WTC11 (cell line): ENCODE data around the gene AK2. TPM values are rescaled to one million over a fixed set of nuclear protein-coding genes. Genes with fewer than 3 reads are reported as not detected.

ENCODE experiments used
- ATAC-seq: fragments of 200-7000 bp; cut with Tn5 transposase; 2 replicates; pipeline ENCODE4 v1.10.0; 2021; ENCODE audit warnings: mild to moderate bottlenecking, moderate library complexity
- CTCF ChIA-PET: fragments of 300-600 bp; sonication (Branson Sonifier 250); formaldehyde crosslinking; loops from one replicate; lab custom pipeline; 2021; ENCODE audit warnings: antibody characterized with exemption; lab: Charles Lee
- POLR2A ChIA-PET: fragments of 350-600 bp; sonication (Branson Sonifier 250); formaldehyde crosslinking; loops from one replicate; lab custom pipeline; 2021; ENCODE audit warnings: antibody characterized with exemption; lab: Charles Lee
- DNase-seq: peaks from one replicate; pipeline ENCODE4 v3.0.0; 2021; ENCODE audit warnings: low spot score
- H3K27ac Mint-ChIP-seq: 2 replicates; pipeline ENCODE4 v1.8.0; 2021; ENCODE audit warnings: mixed read lengths
- H3K27me3 Mint-ChIP-seq: 2 replicates; pipeline ENCODE4 v1.8.0; 2021; ENCODE audit warnings: low read depth, mild to moderate bottlenecking, moderate library complexity, mixed read lengths
- H3K36me3 Mint-ChIP-seq: 2 replicates; pipeline ENCODE4 v1.8.0; 2021; ENCODE audit warnings: mixed read lengths
- H3K4me1 Mint-ChIP-seq: 2 replicates; pipeline ENCODE4 v1.8.0; 2022; ENCODE audit warnings: mixed read lengths
- H3K4me3 Mint-ChIP-seq: 2 replicates; pipeline ENCODE4 v1.8.0; 2021; ENCODE audit warnings: mild to moderate bottlenecking, moderate library complexity, mixed read lengths
- H3K9me3 Mint-ChIP-seq: 2 replicates; pipeline ENCODE4 v1.8.0; 2021; ENCODE audit warnings: mixed read lengths
- ESRRA ChIP-seq: sonication (generic); formaldehyde crosslinking; IDR thresholded peaks from 2 replicates; pipeline ENCODE4 v1.8.1; 2022; ENCODE audit warnings: mild to moderate bottlenecking, missing genetic modification reagents, borderline replicate concordance
- FOXJ3 ChIP-seq: sonication (generic); formaldehyde crosslinking; IDR thresholded peaks from 2 replicates; pipeline ENCODE4 v1.9.0; 2021; ENCODE audit warnings: missing genetic modification reagents, mild to moderate bottlenecking, borderline replicate concordance
- FOXK1 ChIP-seq: sonication (generic); formaldehyde crosslinking; IDR thresholded peaks from 2 replicates; pipeline ENCODE4 v1.8.0; 2022; ENCODE audit warnings: mild to moderate bottlenecking, moderate library complexity, missing genetic modification reagents
- GTF2I ChIP-seq: fragments of 250-450 bp; sonication (Bioruptor Pico); conservative IDR thresholded peaks from 2 replicates; pipeline ENCODE4 v1.4.0; 2021; ENCODE audit warnings: mild to moderate bottlenecking
- MYBL2 ChIP-seq: sonication (generic); formaldehyde crosslinking; IDR thresholded peaks from 2 replicates; pipeline ENCODE4 v1.8.1; 2023; ENCODE audit warnings: mild to moderate bottlenecking, moderate library complexity, missing genetic modification reagents
- NR1H2 ChIP-seq: sonication (generic); formaldehyde crosslinking; IDR thresholded peaks from 2 replicates; pipeline ENCODE4 v1.9.0; 2021; ENCODE audit warnings: mild to moderate bottlenecking, moderate library complexity, missing genetic modification reagents
- RORB ChIP-seq: fragments of 250-450 bp; sonication (Bioruptor Pico); IDR thresholded peaks from 2 replicates; pipeline ENCODE4 v1.9.0; 2021; ENCODE audit warnings: mild to moderate bottlenecking
- SMAD3 ChIP-seq: sonication (generic); formaldehyde crosslinking; IDR thresholded peaks from 2 replicates; pipeline ENCODE4 v1.8.0; 2022; ENCODE audit warnings: missing genetic modification reagents, mild to moderate bottlenecking, borderline replicate concordance
- SOX15 ChIP-seq: fragments of 250-450 bp; sonication (Bioruptor Pico); IDR thresholded peaks from 2 replicates; pipeline ENCODE4 v1.9.0; 2021; ENCODE audit warnings: mild to moderate bottlenecking
- SP1 ChIP-seq: sonication (generic); formaldehyde crosslinking; conservative IDR thresholded peaks from 2 replicates; pipeline ENCODE4 v1.8.1; 2022; ENCODE audit warnings: missing genetic modification reagents
- TEAD4 ChIP-seq: sonication (generic); formaldehyde crosslinking; IDR thresholded peaks from 2 replicates; pipeline ENCODE4 v1.8.0; 2022; ENCODE audit warnings: mild to moderate bottlenecking, missing genetic modification reagents
- ZBTB21 ChIP-seq: sonication (generic); formaldehyde crosslinking; IDR thresholded peaks from 2 replicates; pipeline ENCODE4 v1.8.1; 2023; ENCODE audit warnings: mild to moderate bottlenecking, missing genetic modification reagents, borderline replicate concordance
- ZNF396 ChIP-seq: fragments of 250-450 bp; sonication (Bioruptor Pico); IDR thresholded peaks from 2 replicates; pipeline ENCODE4 v1.8.0; 2021; ENCODE audit warnings: mild to moderate bottlenecking, moderate library complexity, borderline replicate concordance
- ZNF423 ChIP-seq: fragments of 250-450 bp; sonication (Bioruptor Pico); IDR thresholded peaks from 2 replicates; pipeline ENCODE4 v2.1.2; 2022; ENCODE audit warnings: mild to moderate bottlenecking, moderate library complexity
- total RNA-seq: library from RNA; stranded (reverse); gene quantifications from 3 replicates; pipeline ENCODE4 v1.2.3, GENCODE V29; 2021
- TF ChIP-seq, protein P1 (sequence below): sonication (generic); formaldehyde crosslinking; IDR thresholded peaks from 2 replicates; pipeline ENCODE4 v1.8.1; 2023; ENCODE audit warnings: mild to moderate bottlenecking, missing genetic modification reagents
- TF ChIP-seq, protein P2 (sequence below): sonication (generic); formaldehyde crosslinking; IDR thresholded peaks from 2 replicates; pipeline ENCODE4 v1.8.1; 2022; ENCODE audit warnings: mild to moderate bottlenecking, missing genetic modification reagents, moderate library complexity, borderline replicate concordance
- TF ChIP-seq, protein P3 (sequence below): sonication (generic); formaldehyde crosslinking; IDR thresholded peaks from 2 replicates; pipeline ENCODE4 v1.8.1; 2022; ENCODE audit warnings: low read depth, missing genetic modification reagents, borderline replicate concordance
- TF ChIP-seq, protein P4 (sequence below): fragments of 250-450 bp; sonication (Bioruptor Pico); IDR thresholded peaks from 2 replicates; pipeline ENCODE4 v2.1.2; 2022; ENCODE audit warnings: mild to moderate bottlenecking, moderate library complexity
- TF ChIP-seq, protein P5 (sequence below): sonication (generic); formaldehyde crosslinking; IDR thresholded peaks from 2 replicates; pipeline ENCODE4 v1.8.1; 2023; ENCODE audit warnings: mild to moderate bottlenecking, missing genetic modification reagents, moderate library complexity
- TF ChIP-seq, protein P6 (sequence below): sonication (generic); formaldehyde crosslinking; IDR thresholded peaks from 2 replicates; pipeline ENCODE4 v1.8.0; 2023; ENCODE audit warnings: missing genetic modification reagents
- TF ChIP-seq, protein P7 (sequence below): sonication (generic); formaldehyde crosslinking; IDR thresholded peaks from 2 replicates; pipeline ENCODE4 v1.8.1; 2023; ENCODE audit warnings: mild to moderate bottlenecking, missing genetic modification reagents, moderate library complexity
- TF ChIP-seq, protein P8 (sequence below): sonication (generic); formaldehyde crosslinking; conservative IDR thresholded peaks from 2 replicates; pipeline ENCODE4 v1.8.1; 2022; ENCODE audit warnings: mild to moderate bottlenecking, missing genetic modification reagents
- TF ChIP-seq, protein P9 (sequence below): sonication (generic); formaldehyde crosslinking; IDR thresholded peaks from 2 replicates; pipeline ENCODE4 v1.8.0; 2022; ENCODE audit warnings: mild to moderate bottlenecking, missing genetic modification reagents

Gene AK2
- total RNA-seq, 1 experiment from 2014 or later: 124 TPM

DNA sequence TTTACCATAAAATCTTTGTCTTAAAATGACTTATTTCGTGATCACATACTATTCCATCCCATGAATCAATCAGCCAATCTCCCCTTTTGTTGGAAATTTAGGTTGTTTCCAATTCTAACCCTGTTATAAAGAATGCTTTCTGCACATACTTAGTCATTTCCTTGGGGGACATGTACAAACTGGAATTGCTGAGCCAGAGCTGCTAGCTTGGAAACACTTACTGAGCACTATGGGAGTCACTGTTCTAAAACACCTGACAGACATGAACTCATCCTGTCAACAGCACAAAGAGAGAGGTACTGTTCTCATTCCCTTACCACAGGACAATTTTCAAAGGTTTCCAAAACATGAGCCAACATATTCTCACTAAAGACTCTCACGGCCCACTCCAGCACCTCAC lies 32.1 kb downstream of the AK2 start:
- CTCF ChIA-PET: no interaction called here
- DNase-seq: no peak
- no peak overlapping the region for H3K27ac Mint-ChIP-seq
- H3K9me3 Mint-ChIP-seq: no peaks in the 10 kb centered on the region
- H3K27me3 Mint-ChIP-seq: no peaks in the 10 kb centered on the region
- peaks cover 30% of the 10 kb centered on the region for H3K4me1 Mint-ChIP-seq
- no peak for ATAC-seq
- POLR2A ChIA-PET: no interaction called here
- peaks cover 13% of the 10 kb centered on the region for H3K36me3 Mint-ChIP-seq
- TF ChIP-seq, protein P1, sequence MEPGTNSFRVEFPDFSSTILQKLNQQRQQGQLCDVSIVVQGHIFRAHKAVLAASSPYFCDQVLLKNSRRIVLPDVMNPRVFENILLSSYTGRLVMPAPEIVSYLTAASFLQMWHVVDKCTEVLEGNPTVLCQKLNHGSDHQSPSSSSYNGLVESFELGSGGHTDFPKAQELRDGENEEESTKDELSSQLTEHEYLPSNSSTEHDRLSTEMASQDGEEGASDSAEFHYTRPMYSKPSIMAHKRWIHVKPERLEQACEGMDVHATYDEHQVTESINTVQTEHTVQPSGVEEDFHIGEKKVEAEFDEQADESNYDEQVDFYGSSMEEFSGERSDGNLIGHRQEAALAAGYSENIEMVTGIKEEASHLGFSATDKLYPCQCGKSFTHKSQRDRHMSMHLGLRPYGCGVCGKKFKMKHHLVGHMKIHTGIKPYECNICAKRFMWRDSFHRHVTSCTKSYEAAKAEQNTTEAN: no peak
- TF ChIP-seq, protein P2, sequence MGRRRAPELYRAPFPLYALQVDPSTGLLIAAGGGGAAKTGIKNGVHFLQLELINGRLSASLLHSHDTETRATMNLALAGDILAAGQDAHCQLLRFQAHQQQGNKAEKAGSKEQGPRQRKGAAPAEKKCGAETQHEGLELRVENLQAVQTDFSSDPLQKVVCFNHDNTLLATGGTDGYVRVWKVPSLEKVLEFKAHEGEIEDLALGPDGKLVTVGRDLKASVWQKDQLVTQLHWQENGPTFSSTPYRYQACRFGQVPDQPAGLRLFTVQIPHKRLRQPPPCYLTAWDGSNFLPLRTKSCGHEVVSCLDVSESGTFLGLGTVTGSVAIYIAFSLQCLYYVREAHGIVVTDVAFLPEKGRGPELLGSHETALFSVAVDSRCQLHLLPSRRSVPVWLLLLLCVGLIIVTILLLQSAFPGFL (CRISPR knock-in tag): no peak
- TF ChIP-seq, protein P3, sequence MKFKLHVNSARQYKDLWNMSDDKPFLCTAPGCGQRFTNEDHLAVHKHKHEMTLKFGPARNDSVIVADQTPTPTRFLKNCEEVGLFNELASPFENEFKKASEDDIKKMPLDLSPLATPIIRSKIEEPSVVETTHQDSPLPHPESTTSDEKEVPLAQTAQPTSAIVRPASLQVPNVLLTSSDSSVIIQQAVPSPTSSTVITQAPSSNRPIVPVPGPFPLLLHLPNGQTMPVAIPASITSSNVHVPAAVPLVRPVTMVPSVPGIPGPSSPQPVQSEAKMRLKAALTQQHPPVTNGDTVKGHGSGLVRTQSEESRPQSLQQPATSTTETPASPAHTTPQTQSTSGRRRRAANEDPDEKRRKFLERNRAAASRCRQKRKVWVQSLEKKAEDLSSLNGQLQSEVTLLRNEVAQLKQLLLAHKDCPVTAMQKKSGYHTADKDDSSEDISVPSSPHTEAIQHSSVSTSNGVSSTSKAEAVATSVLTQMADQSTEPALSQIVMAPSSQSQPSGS (CRISPR knock-in tag): no peak
- no peak for TF ChIP-seq FOXK1
- TF ChIP-seq SP1 (CRISPR knock-in tag): no peak
- TF ChIP-seq ZNF396 (CRISPR knock-in tag): no peak
- TF ChIP-seq FOXJ3 (CRISPR knock-in tag): no peak
- TF ChIP-seq, protein P4, sequence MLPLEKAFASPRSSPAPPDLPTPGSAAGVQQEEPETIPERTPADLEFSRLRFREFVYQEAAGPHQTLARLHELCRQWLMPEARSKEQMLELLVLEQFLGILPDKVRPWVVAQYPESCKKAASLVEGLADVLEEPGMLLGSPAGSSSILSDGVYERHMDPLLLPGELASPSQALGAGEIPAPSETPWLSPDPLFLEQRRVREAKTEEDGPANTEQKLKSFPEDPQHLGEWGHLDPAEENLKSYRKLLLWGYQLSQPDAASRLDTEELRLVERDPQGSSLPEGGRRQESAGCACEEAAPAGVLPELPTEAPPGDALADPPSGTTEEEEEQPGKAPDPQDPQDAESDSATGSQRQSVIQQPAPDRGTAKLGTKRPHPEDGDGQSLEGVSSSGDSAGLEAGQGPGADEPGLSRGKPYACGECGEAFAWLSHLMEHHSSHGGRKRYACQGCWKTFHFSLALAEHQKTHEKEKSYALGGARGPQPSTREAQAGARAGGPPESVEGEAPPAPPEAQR (CRISPR knock-in tag): no peak
- TF ChIP-seq NR1H2 (CRISPR knock-in tag): no peak
- TF ChIP-seq TEAD4 (CRISPR knock-in tag): no peak
- TF ChIP-seq, protein P5, sequence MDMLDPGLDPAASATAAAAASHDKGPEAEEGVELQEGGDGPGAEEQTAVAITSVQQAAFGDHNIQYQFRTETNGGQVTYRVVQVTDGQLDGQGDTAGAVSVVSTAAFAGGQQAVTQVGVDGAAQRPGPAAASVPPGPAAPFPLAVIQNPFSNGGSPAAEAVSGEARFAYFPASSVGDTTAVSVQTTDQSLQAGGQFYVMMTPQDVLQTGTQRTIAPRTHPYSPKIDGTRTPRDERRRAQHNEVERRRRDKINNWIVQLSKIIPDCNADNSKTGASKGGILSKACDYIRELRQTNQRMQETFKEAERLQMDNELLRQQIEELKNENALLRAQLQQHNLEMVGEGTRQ (CRISPR knock-in tag): no peak
- TF ChIP-seq ZNF423 (CRISPR knock-in tag): no peak
- TF ChIP-seq GTF2I (CRISPR knock-in tag): no peak
- TF ChIP-seq, protein P6, sequence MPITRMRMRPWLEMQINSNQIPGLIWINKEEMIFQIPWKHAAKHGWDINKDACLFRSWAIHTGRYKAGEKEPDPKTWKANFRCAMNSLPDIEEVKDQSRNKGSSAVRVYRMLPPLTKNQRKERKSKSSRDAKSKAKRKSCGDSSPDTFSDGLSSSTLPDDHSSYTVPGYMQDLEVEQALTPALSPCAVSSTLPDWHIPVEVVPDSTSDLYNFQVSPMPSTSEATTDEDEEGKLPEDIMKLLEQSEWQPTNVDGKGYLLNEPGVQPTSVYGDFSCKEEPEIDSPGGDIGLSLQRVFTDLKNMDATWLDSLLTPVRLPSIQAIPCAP (CRISPR knock-in tag): no peak
- TF ChIP-seq, protein P7, sequence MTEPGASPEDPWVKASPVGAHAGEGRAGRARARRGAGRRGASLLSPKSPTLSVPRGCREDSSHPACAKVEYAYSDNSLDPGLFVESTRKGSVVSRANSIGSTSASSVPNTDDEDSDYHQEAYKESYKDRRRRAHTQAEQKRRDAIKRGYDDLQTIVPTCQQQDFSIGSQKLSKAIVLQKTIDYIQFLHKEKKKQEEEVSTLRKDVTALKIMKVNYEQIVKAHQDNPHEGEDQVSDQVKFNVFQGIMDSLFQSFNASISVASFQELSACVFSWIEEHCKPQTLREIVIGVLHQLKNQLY (CRISPR knock-in tag): no peak
- no peak for TF ChIP-seq ZBTB21 (CRISPR knock-in tag)
- TF ChIP-seq, protein P8, sequence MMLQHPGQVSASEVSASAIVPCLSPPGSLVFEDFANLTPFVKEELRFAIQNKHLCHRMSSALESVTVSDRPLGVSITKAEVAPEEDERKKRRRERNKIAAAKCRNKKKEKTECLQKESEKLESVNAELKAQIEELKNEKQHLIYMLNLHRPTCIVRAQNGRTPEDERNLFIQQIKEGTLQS (CRISPR knock-in tag): no peak
- no peak overlapping the region for H3K4me3 Mint-ChIP-seq

DNA sequence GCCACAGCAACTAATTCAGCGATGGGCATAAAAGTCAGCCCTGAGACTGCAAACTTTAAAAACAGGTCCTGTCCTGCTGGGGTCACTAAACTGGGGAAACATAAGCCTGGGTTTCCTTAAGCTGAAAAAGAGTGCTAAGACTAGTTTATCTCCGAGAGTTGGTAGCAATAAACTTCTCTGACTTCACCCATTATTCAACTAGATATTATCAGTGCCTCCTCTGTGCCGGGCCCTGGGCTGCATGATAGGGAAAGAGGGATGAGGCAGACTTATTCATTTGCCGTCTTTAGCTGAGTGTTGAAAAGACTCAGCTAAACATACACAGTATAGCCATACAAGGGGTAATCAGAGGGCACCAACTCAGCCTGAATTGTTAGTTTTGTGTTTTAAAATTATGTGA lies 33.0 kb downstream of the AK2 start:
- POLR2A ChIA-PET: no interaction called here
- Mint-ChIP-seq H3K27me3 (no peaks in the 10 kb centered on the region), H3K9me3 (no peaks in the 10 kb centered on the region), H3K27ac (no peak overlapping the region), H3K4me1 (peaks cover 30% of the 10 kb centered on the region), H3K36me3 (peaks cover 8% of the 10 kb centered on the region), H3K4me3 (no peak overlapping the region)
- ATAC-seq (no peak), DNase-seq (no peak)
- CTCF ChIA-PET: no interaction called here
- TF ChIP-seq, protein P8 (CRISPR knock-in tag): no peak
- no peak for TF ChIP-seq GTF2I (CRISPR knock-in tag)
- TF ChIP-seq SMAD3 (CRISPR knock-in tag): no peak
- TF ChIP-seq ESRRA: no peak
- TF ChIP-seq, protein P9, sequence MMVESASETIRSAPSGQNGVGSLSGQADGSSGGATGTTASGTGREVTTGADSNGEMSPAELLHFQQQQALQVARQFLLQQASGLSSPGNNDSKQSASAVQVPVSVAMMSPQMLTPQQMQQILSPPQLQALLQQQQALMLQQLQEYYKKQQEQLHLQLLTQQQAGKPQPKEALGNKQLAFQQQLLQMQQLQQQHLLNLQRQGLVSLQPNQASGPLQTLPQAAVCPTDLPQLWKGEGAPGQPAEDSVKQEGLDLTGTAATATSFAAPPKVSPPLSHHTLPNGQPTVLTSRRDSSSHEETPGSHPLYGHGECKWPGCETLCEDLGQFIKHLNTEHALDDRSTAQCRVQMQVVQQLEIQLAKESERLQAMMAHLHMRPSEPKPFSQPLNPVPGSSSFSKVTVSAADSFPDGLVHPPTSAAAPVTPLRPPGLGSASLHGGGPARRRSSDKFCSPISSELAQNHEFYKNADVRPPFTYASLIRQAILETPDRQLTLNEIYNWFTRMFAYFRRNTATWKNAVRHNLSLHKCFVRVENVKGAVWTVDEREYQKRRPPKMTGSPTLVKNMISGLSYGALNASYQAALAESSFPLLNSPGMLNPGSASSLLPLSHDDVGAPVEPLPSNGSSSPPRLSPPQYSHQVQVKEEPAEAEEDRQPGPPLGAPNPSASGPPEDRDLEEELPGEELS (CRISPR knock-in tag): no peak
- TF ChIP-seq MYBL2: no peak
- no peak for TF ChIP-seq SOX15 (CRISPR knock-in tag)
- TF ChIP-seq RORB (CRISPR knock-in tag): no peak
